ENCODE measurements around the gene RBMS3.

GRCh38 chr3:29718661-29719065 lies 437.8 kb downstream of the RBMS3 start:
- TF ChIP-seq, protein P1, sequence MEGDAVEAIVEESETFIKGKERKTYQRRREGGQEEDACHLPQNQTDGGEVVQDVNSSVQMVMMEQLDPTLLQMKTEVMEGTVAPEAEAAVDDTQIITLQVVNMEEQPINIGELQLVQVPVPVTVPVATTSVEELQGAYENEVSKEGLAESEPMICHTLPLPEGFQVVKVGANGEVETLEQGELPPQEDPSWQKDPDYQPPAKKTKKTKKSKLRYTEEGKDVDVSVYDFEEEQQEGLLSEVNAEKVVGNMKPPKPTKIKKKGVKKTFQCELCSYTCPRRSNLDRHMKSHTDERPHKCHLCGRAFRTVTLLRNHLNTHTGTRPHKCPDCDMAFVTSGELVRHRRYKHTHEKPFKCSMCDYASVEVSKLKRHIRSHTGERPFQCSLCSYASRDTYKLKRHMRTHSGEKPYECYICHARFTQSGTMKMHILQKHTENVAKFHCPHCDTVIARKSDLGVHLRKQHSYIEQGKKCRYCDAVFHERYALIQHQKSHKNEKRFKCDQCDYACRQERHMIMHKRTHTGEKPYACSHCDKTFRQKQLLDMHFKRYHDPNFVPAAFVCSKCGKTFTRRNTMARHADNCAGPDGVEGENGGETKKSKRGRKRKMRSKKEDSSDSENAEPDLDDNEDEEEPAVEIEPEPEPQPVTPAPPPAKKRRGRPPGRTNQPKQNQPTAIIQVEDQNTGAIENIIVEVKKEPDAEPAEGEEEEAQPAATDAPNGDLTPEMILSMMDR (conservative IDR thresholded peaks at IDR 0.05; ENCODE audit: low read length): no peak
- no peak for TF ChIP-seq EZH2phosphoT487 (IDR thresholded peaks at IDR 0.05; ENCODE audit: borderline replicate concordance, low read depth, low read length)

Data from OCI-LY7 (cell line).